GM19328 (cell line): ENCODE results near the gene SLC49A4.

Source experiments
- ATAC-seq: cut with Tn5 transposase; IDR thresholded peaks from one replicate; pipeline ENCODE4 v1.9.1; 2021; ENCODE audit warnings: mild to moderate bottlenecking, moderate library complexity; ENCODE audit not compliant: unreplicated experiment

The SLC49A4 gene

GRCh38 chr3:122785231-122785630 is 9.6 kb upstream of the SLC49A4 start:
- no peak for ATAC-seq

GRCh38 chr3:122786066-122786465 is 8.8 kb upstream of the SLC49A4 start:
- ATAC-seq: no peak

DNA sequence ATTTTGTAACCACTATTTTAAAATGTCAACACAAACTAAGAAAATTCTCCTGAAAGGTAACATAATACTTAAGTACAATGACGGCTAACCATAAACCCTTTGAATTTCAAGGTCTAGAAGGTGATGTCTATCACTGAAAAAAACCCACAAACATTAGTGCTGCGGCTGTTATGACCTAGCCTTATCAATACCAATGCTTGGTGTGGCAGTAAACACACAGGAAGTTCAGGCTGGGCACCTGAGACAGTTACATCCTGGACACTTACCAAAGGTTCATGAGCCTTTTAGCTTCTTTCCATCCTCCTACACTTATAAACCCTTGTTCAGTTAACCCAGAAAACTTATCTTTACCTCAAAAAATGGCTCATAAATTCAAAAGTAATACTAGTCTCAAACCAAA is 7.0 kb upstream of the SLC49A4 start:
- no peak for ATAC-seq

- ATAC-seq: no peak
Measured at GRCh38 chr3:122789585-122790273, 5.1 kb upstream of the SLC49A4 start.

- ATAC-seq: peak; percentile 59
Measured at GRCh38 chr3:122793568-122794416, 1.1 kb upstream of the SLC49A4 start, which contains the start of gene HSPBAP1. Gene HSPBAP1 (minus strand): TSS chr3:122793831. CDS start chr3:122793680, 151 bp downstream.

GRCh38 chr3:122794483-122794778 is 438 bp upstream of the SLC49A4 start:
- no peak for ATAC-seq

DNA sequence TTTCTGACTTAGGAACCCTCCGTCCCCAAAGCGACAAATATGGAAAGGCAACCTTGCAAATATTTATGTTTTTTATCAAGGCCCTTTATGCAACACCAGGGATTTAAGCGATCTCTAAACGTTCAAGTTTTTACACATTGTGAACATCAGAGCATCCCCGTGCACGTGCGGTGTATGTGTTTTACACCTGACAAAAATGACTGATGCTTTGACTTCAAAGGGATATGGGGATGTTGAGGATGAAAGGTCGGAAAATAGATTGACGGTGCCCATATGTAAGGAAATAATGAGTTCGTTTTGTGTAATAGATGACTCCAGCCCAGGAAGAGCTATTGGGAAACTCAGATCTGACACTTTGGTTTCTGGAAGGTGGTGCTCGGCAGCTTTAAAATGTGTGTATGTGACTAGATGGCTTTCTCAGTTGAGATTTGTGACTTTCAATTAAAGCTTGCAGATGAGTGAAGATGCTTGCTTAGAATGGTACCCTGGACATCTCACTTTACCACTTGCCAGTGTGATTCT is 866 bp downstream of the SLC49A4 start:
- no peak for ATAC-seq

- no peak for ATAC-seq
Measured at GRCh38 chr3:122797291-122797690, 2.4 kb downstream of the SLC49A4 start.

DNA sequence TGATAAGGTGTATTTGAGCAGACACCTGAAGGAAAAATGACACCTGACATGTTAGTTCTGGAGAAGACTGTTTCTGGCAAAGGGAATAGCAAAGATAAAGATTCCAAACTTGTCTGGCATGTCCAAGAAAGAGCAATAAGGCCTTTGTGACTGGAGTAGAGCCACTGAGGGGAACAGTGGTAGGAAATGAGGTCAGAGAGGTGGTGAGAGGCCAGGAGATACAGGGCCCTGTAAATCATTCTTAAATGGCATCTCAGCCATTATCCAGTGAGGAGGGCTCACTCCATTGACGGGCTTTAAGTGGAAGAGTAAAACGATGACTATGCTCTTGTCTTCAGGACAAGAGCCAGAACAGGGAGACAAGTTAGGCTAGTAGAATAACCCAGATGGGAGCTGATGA is 4.5 kb downstream of the SLC49A4 start:
- ATAC-seq: no peak

GRCh38 chr3:122800031-122800430 is 5.2 kb downstream of the SLC49A4 start:
- ATAC-seq: no peak

GRCh38 chr3:122800706-122801237 is 5.9 kb downstream of the SLC49A4 start:
- no peak for ATAC-seq

DNA sequence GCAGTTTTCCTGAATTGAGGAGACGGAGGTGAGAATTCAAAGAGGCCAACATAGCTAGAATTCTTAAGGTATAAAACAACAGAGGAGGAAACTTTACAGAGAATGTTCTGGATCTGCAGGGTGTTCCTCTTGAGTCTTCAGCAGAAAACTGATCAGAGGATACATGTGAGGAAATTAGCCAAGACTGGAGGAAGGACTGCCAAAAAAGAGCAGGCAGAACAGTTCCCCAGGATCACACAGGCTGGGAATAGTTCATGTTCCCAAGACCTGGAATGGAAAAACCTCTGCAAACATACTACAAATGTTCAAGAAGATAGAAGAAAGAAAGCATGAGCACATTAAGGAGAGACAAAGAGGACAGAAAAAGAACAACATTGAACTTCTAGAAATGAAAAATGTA is 7.5 kb downstream of the SLC49A4 start:
- no peak for ATAC-seq

DNA sequence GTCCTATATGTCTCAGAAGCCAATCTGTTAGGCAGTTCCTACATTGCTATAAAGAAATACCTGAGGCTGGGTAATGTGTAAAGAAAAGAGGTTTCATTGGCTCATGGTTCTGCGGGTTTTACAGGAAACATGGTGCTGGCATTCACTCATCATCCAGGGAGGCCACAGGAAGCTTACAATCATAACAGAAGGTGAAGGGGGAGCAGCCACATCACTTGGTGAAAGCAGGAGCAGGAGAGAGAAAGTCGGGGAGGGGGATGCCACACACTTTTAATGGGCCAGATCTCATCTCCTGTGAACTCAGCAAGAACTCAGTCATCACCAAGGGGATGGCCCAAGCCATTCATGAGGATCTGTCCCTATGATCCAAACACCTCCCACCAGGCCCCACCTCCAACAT is 9.1 kb downstream of the SLC49A4 start:
- no peak for ATAC-seq

- no peak for ATAC-seq
Measured at GRCh38 chr3:122810734-122811133, 15.9 kb downstream of the SLC49A4 start.

GRCh38 chr3:122816587-122816986 is 21.7 kb downstream of the SLC49A4 start:
- no peak for ATAC-seq

DNA sequence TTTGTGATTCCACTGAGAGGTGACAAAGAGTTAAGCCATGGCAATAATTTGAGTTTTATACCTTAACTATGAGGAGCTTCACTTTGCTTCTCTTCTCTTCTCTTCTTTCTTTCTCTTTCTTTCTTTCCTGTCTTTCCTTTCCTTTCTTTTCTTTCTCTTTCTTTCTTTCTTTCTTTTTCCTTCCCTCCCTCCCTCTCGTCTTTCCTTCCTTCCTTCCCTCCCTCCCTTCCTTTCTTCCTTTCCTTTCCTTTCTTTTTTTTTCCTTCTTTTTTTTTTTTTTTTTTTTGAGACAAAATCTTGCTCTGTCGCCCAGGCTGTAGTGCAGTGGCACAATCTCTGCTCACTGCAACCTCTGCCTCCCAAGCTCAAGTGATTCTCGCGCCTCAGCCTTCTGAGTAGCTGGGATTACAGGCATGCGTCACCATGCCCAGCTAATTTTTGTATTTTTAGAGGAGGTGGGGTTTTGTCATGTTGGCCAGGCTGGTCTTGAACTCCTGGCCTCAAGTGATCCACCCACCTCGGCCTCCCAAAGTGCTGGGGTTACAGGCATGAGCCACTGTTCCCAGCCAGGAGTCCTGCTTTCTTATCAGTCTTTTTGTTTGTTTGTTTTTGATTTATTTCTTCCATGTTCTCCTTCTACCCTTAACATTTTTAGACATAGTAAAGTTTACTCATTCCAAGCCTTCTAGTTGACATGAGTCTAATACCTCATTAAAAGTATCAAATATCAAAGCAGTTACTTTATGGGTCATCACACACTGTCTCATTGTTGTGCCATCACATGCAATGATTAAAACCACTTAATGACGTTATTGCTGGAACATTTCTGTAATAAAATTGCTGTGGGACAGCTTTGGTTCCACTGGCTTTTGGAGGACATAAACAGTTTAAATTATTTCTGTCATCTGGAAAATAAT is 29.9 kb downstream of the SLC49A4 start:
- ATAC-seq: no peak

DNA sequence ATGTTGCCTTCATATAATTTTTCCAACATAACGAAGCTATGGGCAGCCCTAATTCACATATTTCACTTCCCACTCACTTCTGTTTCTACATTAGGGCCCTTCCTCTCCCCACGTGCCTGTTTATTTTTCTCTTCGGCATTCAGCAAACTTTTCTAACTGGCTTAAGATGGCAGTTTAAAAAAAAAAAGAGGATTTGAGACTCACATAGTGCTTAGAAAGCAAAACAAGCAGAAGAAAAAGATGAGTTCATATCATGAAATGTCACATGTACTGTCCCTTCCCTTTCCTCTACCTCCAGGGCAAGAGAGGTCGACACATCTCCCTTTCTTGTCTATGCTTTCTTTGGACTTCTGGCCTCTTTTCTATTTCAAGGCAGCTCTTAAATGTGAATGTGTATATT is 30.6 kb downstream of the SLC49A4 start:
- ATAC-seq: no peak

GRCh38 chr3:122826278-122826677 is 31.4 kb downstream of the SLC49A4 start:
- no peak for ATAC-seq

GRCh38 chr3:122828281-122828680 is 33.4 kb downstream of the SLC49A4 start:
- no peak for ATAC-seq

- ATAC-seq: no peak
Measured at GRCh38 chr3:122835590-122835989, 40.7 kb downstream of the SLC49A4 start.

GRCh38 chr3:122843604-122844003 is 48.7 kb downstream of the SLC49A4 start:
- no peak for ATAC-seq
